Dermis blood vessel endothelial cell (primary cell): ENCODE measurements around the gene ZNF281. TPM values are rescaled to one million over a fixed set of nuclear protein-coding genes. Genes with fewer than 3 reads are reported as not detected.
"Not testable (repeated sequence)": the region's sequence is repeated elsewhere in the genome, so short reads cannot be mapped to it uniquely, and the experiment has no call there.

Experiments
- DNase-seq: peaks from one replicate; pipeline ENCODE4 v3.0.0; 2010
- total RNA-seq: library from RNA; depleted of rRNA; stranded (reverse); fragments of >200 nt; gene quantifications from 2 replicates; pipeline ENCODE4 v1.2.3, GENCODE V29; 2014

Gene ZNF281
- total RNA-seq, 1 donor from 2014 or later, result 23.5 TPM

DNA sequence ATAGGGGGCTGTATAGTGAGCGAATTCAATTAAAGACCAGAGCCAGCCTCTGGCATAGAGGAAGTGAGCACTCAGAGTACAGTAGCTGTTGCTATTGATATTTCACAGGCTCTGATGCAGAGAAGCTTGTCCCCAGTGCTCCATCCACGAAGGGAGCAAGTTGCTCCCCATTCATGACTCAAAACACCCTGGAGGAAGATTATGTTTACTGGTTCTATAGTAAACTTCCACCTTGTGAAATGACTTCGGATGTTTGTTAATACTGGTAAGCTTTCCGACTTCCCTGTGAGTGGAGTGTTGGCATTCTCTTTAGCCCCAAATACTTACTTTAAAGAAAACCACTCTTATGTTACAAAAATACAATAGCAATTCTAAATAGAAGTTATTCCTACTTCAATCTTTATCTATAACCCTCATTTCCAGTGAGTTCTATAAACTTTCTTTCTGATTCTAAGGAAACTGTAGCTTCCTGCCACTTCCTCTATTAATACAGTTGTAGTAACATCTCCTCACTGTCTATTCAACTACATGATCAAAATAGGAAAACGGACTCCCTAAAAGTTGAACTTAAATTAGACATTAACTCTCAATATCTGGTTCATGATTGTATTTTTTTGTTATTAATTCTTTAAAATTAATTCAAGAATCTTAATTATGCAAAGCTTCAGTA lies 46.4 kb downstream of the ZNF281 start:
- DNase-seq, result no peak

GRCh38 chr1:200362421-200362820 lies 47.4 kb downstream of the ZNF281 start:
- DNase-seq, result no peak

- peak; percentile 23 for DNase-seq
These were observed 50.1 kb downstream of the ZNF281 start for GRCh38 chr1:200359610-200360163.

GRCh38 chr1:200357925-200358324 lies 51.9 kb downstream of the ZNF281 start:
- DNase-seq, result not testable (repeated sequence)

DNA sequence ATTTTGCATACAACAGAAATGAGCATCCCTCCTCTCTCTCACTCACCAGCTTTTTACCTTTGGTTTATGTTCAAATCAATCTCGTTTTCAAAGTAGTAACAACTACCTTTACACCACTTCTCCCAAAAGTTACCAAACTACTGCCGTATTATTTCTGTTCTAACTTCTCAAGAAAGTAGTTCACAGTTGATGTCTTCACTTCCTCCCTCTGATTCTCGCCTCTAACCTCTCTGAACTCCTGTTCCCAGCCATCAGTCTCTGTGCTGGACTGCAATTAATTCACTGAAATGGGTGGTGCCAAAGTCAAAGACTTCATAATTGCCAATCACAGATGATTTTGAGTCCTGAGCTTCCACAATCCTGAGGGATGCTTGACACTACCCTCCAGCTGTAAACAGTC lies 54.0 kb downstream of the ZNF281 start:
- no peak for DNase-seq

Other genes starting within 250 kb of the ZNF281 start
- 3.1 and 18.0 TPM in 2 replicates for gene KIF14, start 210.7 kb upstream of the ZNF281 start, total RNA-seq